ENCODE results near the gene IGF2BP3. TPM values are rescaled to one million over a fixed set of nuclear protein-coding genes. Genes with fewer than 3 reads are reported as not detected.
A peak's percentile ranks its signal among the peaks of the same experiment; 100 is the strongest.

IGF2BP3 gene
- total RNA-seq, 1 donor from 2014 or later: 242 TPM

GRCh38 chr7:23292623-23293022, 177.7 kb downstream of the IGF2BP3 start:
- H3K9me3 Mint-ChIP-seq: no peaks in the 10 kb centered on the region
- H3K36me3 Mint-ChIP-seq: no peaks in the 10 kb centered on the region
- Histone ChIP-seq H2AFZ (replicated peaks) (no peak overlapping the region), H3K4me1 (peaks cover 4% of the 10 kb centered on the region), H3K27me3 (no peaks in the 10 kb centered on the region), H3K9me3 (ENCODE audit: low read depth) (no peaks in the 10 kb centered on the region), H3K27ac (no peak overlapping the region), H3F3A (ENCODE audit: low read depth) (no peaks in the 10 kb centered on the region), H3K4me3 (no peak overlapping the region), H3K36me3 (no peaks in the 10 kb centered on the region), H3K79me2 (ENCODE audit: low read depth) (no peaks in the 10 kb centered on the region), H4K20me1 (ENCODE audit: low read depth) (no peaks in the 10 kb centered on the region), H3K9ac (no peak overlapping the region), H3K4me2 (peak overlapping the region; percentile 31)
- H3K27ac Mint-ChIP-seq: no peak overlapping the region
- no peak overlapping the region for H3K4me3 Mint-ChIP-seq
- H3K4me1 Mint-ChIP-seq: peaks cover 15% of the 10 kb centered on the region
- H3K27me3 Mint-ChIP-seq (ENCODE audit: insufficient read depth, low read depth): peaks cover 8% of the 10 kb centered on the region
- DNase-seq (ENCODE audit: low spot score): no peak
- TF ChIP-seq EZH2phosphoT487 (IDR thresholded peaks at IDR 0.05): no peak
- TF ChIP-seq CTCF (IDR thresholded peaks at IDR 0.05): no peak
- no peak for TF ChIP-seq EZH2 (IDR thresholded peaks at IDR 0.05)

- Histone ChIP-seq H3K9ac (no peak overlapping the region), H2AFZ (replicated peaks) (no peak overlapping the region), H3F3A (ENCODE audit: low read depth) (no peaks in the 10 kb centered on the region), H3K4me2 (no peak overlapping the region), H3K79me2 (ENCODE audit: low read depth) (no peaks in the 10 kb centered on the region), H4K20me1 (ENCODE audit: low read depth) (no peaks in the 10 kb centered on the region), H3K9me3 (ENCODE audit: low read depth) (no peaks in the 10 kb centered on the region), H3K27me3 (no peaks in the 10 kb centered on the region), H3K36me3 (no peaks in the 10 kb centered on the region), H3K27ac (no peak overlapping the region), H3K4me3 (no peak overlapping the region), H3K4me1 (peaks cover 4% of the 10 kb centered on the region)
- H3K36me3 Mint-ChIP-seq: no peaks in the 10 kb centered on the region
- TF ChIP-seq EZH2 (IDR thresholded peaks at IDR 0.05) (no peak), EZH2phosphoT487 (IDR thresholded peaks at IDR 0.05) (no peak), CTCF (IDR thresholded peaks at IDR 0.05) (no peak)
- H3K4me1 Mint-ChIP-seq: peaks cover 15% of the 10 kb centered on the region
- no peak overlapping the region for H3K27ac Mint-ChIP-seq
- no peak overlapping the region for H3K4me3 Mint-ChIP-seq
- DNase-seq (ENCODE audit: low spot score): no peak
- H3K9me3 Mint-ChIP-seq: no peaks in the 10 kb centered on the region
- peaks cover 6% of the 10 kb centered on the region for H3K27me3 Mint-ChIP-seq (ENCODE audit: insufficient read depth, low read depth)
Observed at GRCh38 chr7:23291957-23292560, 178.2 kb downstream of the IGF2BP3 start.

GRCh38 chr7:23290993-23291392, 179.3 kb downstream of the IGF2BP3 start:
- no peaks in the 10 kb centered on the region for H3K36me3 Mint-ChIP-seq
- peaks cover 15% of the 10 kb centered on the region for H3K4me1 Mint-ChIP-seq
- no peak overlapping the region for H3K27ac Mint-ChIP-seq
- no peaks in the 10 kb centered on the region for H3K36me3 ChIP-seq
- no peak overlapping the region for H3K27ac ChIP-seq
- TF ChIP-seq EZH2phosphoT487 (IDR thresholded peaks at IDR 0.05): no peak
- TF ChIP-seq CTCF (IDR thresholded peaks at IDR 0.05): no peak
- TF ChIP-seq EZH2 (IDR thresholded peaks at IDR 0.05): no peak
- H3K79me2 ChIP-seq (ENCODE audit: low read depth): no peaks in the 10 kb centered on the region
- no peaks in the 10 kb centered on the region for H3K27me3 ChIP-seq
- H3K4me1 ChIP-seq: peaks cover 4% of the 10 kb centered on the region
- H4K20me1 ChIP-seq (ENCODE audit: low read depth): no peaks in the 10 kb centered on the region
- no peak overlapping the region for H2AFZ ChIP-seq (replicated peaks)
- H3K4me2 ChIP-seq: no peak overlapping the region
- no peaks in the 10 kb centered on the region for H3F3A ChIP-seq (ENCODE audit: low read depth)
- H3K27me3 Mint-ChIP-seq (ENCODE audit: insufficient read depth, low read depth): peaks cover 8% of the 10 kb centered on the region
- H3K9me3 ChIP-seq (ENCODE audit: low read depth): no peaks in the 10 kb centered on the region
- H3K4me3 ChIP-seq: no peak overlapping the region
- no peak overlapping the region for H3K4me3 Mint-ChIP-seq
- H3K9ac ChIP-seq: no peak overlapping the region
- no peak for DNase-seq (ENCODE audit: low spot score)
- no peaks in the 10 kb centered on the region for H3K9me3 Mint-ChIP-seq

All from neural progenitor cell (in vitro differentiated cells).